IMR-90 (cell line): ENCODE data around the gene FNBP1. TPM values are rescaled to one million over a fixed set of nuclear protein-coding genes. Genes with fewer than 3 reads are reported as not detected.

ENCODE experiments used
- ATAC-seq: fragments of 200-7000 bp; cut with Tn5 transposase; 2 replicates; pipeline ENCODE4 v1.9.1; 2020; ENCODE audit warnings: low read depth, mild to moderate bottlenecking, moderate library complexity
- BruUV-seq: library from RNA; stranded (reverse); fragments of 400-500 nt; replicated peaks from 2 replicates; lab custom pipeline; 2021; lab: Mats Ljungman, UMichigan
- CTCF ChIA-PET: fragments of 300-600 bp; formaldehyde crosslinking; extraction: SDS; loops from one replicate; lab custom pipeline; 2021; ENCODE audit warnings: antibody characterized with exemption; lab: Yijun Ruan, JAX
- POLR2A ChIA-PET: fragments of 300-600 bp; sonication (Branson Sonifier 250); formaldehyde crosslinking; loops from one replicate; lab custom pipeline; 2022; ENCODE audit warnings: antibody characterized with exemption; ENCODE audit not compliant: unreplicated experiment; lab: Charles Lee
- DNase-seq: peaks from one replicate; pipeline ENCODE4 v3.0.0; 2013
- H2AFZ ChIP-seq: replicated peaks from 2 replicates; pipeline ENCODE3; 2013; ENCODE audit warnings: low read length, mild to moderate bottlenecking; ENCODE audit not compliant: poor library complexity
- H2AK5ac ChIP-seq: 2 replicates; pipeline ENCODE4 v1.6.1; 2013; ENCODE audit warnings: low read depth, low read length, inconsistent platforms
- H2AK9ac ChIP-seq: replicated peaks from 2 replicates; pipeline ENCODE3; 2013; ENCODE audit warnings: mild to moderate bottlenecking, low read depth, low read length, moderate library complexity; ENCODE audit not compliant: poor library complexity
- H2BK120ac ChIP-seq: 2 replicates; pipeline ENCODE4 v1.6.1; 2013; ENCODE audit warnings: low read depth, low read length, inconsistent platforms
- H2BK15ac ChIP-seq: 3 replicates; pipeline ENCODE4 v1.6.1; 2013; ENCODE audit warnings: low read depth, low read length, inconsistent platforms
- H2BK20ac ChIP-seq: 2 replicates; pipeline ENCODE4 v1.6.1; 2013; ENCODE audit warnings: low read depth, mild to moderate bottlenecking, inconsistent platforms, low read length, moderate library complexity
- H2BK5ac ChIP-seq: 2 replicates; pipeline ENCODE4 v1.6.1; 2013; ENCODE audit warnings: mild to moderate bottlenecking, low read depth, low read length, inconsistent platforms; ENCODE audit not compliant: poor library complexity, severe bottlenecking
- H3K14ac ChIP-seq: replicated peaks from 2 replicates; pipeline ENCODE4 v1.6.1; 2013; ENCODE audit warnings: low read depth, low read length, inconsistent platforms
- H3K18ac ChIP-seq: 2 replicates; pipeline ENCODE4 v1.6.1; 2013; ENCODE audit warnings: low read depth, low read length, control low read depth
- H3K23ac ChIP-seq: 2 replicates; pipeline ENCODE4 v1.6.1; 2013; ENCODE audit warnings: low read depth, low read length, inconsistent platforms
- H3K27ac ChIP-seq: 2 replicates; pipeline ENCODE4 v1.5.1; 2013; ENCODE audit warnings: mild to moderate bottlenecking, control low read depth, low read length; ENCODE audit not compliant: insufficient read depth
- H3K27me3 ChIP-seq: 2 replicates; pipeline ENCODE4 v1.6.1; 2013; ENCODE audit warnings: low read length; ENCODE audit not compliant: control insufficient read depth, insufficient read depth
- H3K36me3 ChIP-seq: 2 replicates; pipeline ENCODE4 v1.6.1; 2013; ENCODE audit warnings: low read length, mixed read lengths; ENCODE audit not compliant: control insufficient read depth, insufficient read depth
- H3K4ac ChIP-seq: 2 replicates; pipeline ENCODE4 v1.6.1; 2013; ENCODE audit warnings: low read depth, low read length, inconsistent platforms
- H3K4me1 ChIP-seq: 2 replicates; pipeline ENCODE4 v1.6.1; 2013; ENCODE audit warnings: low read length, mixed read lengths; ENCODE audit not compliant: control insufficient read depth, insufficient read depth
- H3K4me2 ChIP-seq: 2 replicates; pipeline ENCODE4 v1.6.1; 2013; ENCODE audit warnings: low read depth, mild to moderate bottlenecking, control low read depth, low read length, moderate library complexity
- H3K4me3 ChIP-seq: 2 replicates; pipeline ENCODE4 v1.5.1; 2013; ENCODE audit warnings: low read depth, mild to moderate bottlenecking, control low read depth, low read length, moderate library complexity; ENCODE audit not compliant: insufficient read depth
- H3K56ac ChIP-seq: 2 replicates; pipeline ENCODE4 v1.6.1; 2013; ENCODE audit warnings: low read length, inconsistent platforms; ENCODE audit not compliant: insufficient read depth; ENCODE audit errors: extremely low read depth
- H3K79me1 ChIP-seq, 2 experiments: 2 replicates each; pipeline ENCODE4 v1.6.1; 2013; ENCODE audit warnings: low read length in 2 of 2, inconsistent platforms in 1 of 2, low read depth in 1 of 2
- H3K9ac ChIP-seq: 2 replicates; pipeline ENCODE4 v1.6.1; 2013; ENCODE audit warnings: low read depth, low read length, control low read depth
- H3K9me1 ChIP-seq: 2 replicates; pipeline ENCODE4 v1.6.1; 2013; ENCODE audit warnings: low read length, inconsistent platforms; ENCODE audit not compliant: insufficient read depth
- H3K9me3 ChIP-seq: 2 replicates; pipeline ENCODE4 v1.6.1; 2013; ENCODE audit warnings: low read length; ENCODE audit not compliant: control insufficient read depth, insufficient read depth
- H4K20me1 ChIP-seq: 2 replicates; pipeline ENCODE4 v1.6.1; 2013; ENCODE audit warnings: low read length, inconsistent platforms; ENCODE audit not compliant: insufficient read depth
- H4K5ac ChIP-seq: 2 replicates; pipeline ENCODE4 v1.6.1; 2013; ENCODE audit warnings: mild to moderate bottlenecking, low read depth, low read length, control low read depth
- H4K8ac ChIP-seq, 2 experiments: 2 replicates each; pipeline ENCODE4 v1.6.1; 2013; ENCODE audit warnings: low read depth in 2 of 2, low read length in 2 of 2, control low read depth in 1 of 2, inconsistent platforms in 1 of 2
- H4K91ac ChIP-seq: 2 replicates; pipeline ENCODE4 v1.6.1; 2013; ENCODE audit warnings: low read depth, low read length, inconsistent platforms; ENCODE audit not compliant: insufficient read depth
- BHLHE40 ChIP-seq: fragments of 150-350 bp; IDR thresholded peaks from 2 replicates; pipeline ENCODE4 v1.6.1; 2016; ENCODE audit warnings: mild to moderate bottlenecking, low read depth, low read length
- CEBPB ChIP-seq: IDR thresholded peaks from 2 replicates; pipeline ENCODE4 v1.6.1; 2012; ENCODE audit warnings: low read depth, low read length, improper control_type of control experiment
- CHD1 ChIP-seq: IDR thresholded peaks from 2 replicates; pipeline ENCODE4 v1.6.1; 2012; ENCODE audit warnings: low read depth, low read length, improper control_type of control experiment
- ELK1 ChIP-seq: fragments of 150-350 bp; IDR thresholded peaks from 2 replicates; pipeline ENCODE4 v1.6.1; 2016; ENCODE audit warnings: low read depth, mild to moderate bottlenecking, low read length, moderate library complexity, borderline replicate concordance
- FOS ChIP-seq: fragments of 150-350 bp; IDR thresholded peaks from 2 replicates; pipeline ENCODE4 v1.6.1; 2016; ENCODE audit warnings: low read depth, low read length
- MAFK ChIP-seq: IDR thresholded peaks from 2 replicates; pipeline ENCODE4 v1.6.1; 2012; ENCODE audit warnings: low read depth, low read length, improper control_type of control experiment
- MAZ ChIP-seq: IDR thresholded peaks from 2 replicates; pipeline ENCODE4 v1.6.1; 2012; ENCODE audit warnings: low read depth, mild to moderate bottlenecking, low read length, improper control_type of control experiment, moderate library complexity, borderline replicate concordance
- MXI1 ChIP-seq: IDR thresholded peaks from 2 replicates; pipeline ENCODE4 v1.6.1; 2012; ENCODE audit warnings: low read depth, mild to moderate bottlenecking, low read length, moderate library complexity, borderline replicate concordance
- NFE2L2 ChIP-seq: fragments of 150-350 bp; IDR thresholded peaks from 2 replicates; pipeline ENCODE4 v1.6.1; 2016; ENCODE audit warnings: low read depth, mild to moderate bottlenecking, low read length
- POLR2A ChIP-seq: IDR thresholded peaks from 2 replicates; pipeline ENCODE4 v1.6.1; 2012; ENCODE audit warnings: mild to moderate bottlenecking, low read depth, low read length
- RAD21 ChIP-seq: IDR thresholded peaks from 2 replicates; pipeline ENCODE4 v1.6.1; 2012; ENCODE audit warnings: low read length, improper control_type of control experiment
- RCOR1 ChIP-seq: IDR thresholded peaks from 2 replicates; pipeline ENCODE4 v1.6.1; 2012; ENCODE audit warnings: mild to moderate bottlenecking, low read length, improper control_type of control experiment; ENCODE audit not compliant: insufficient replicate concordance
- RFX5 ChIP-seq: IDR thresholded peaks from 2 replicates; pipeline ENCODE4 v1.8.0; 2012; ENCODE audit warnings: low read depth, mild to moderate bottlenecking, low read length, moderate library complexity
- SMC3 ChIP-seq: fragments of 150-350 bp; IDR thresholded peaks from 2 replicates; pipeline ENCODE4 v1.6.1; 2016; ENCODE audit warnings: low read depth, mild to moderate bottlenecking, antibody characterized with exemption, low read length, moderate library complexity
- WGBS, 2 experiments: methylation state at CpG; one replicate each; pipeline versions ENCODE4 v1.1.5 to v1.1.7; 2013; ENCODE audit warnings: missing lambda C conversion rate in 2 of 2; ENCODE audit not compliant: insufficient read length in 1 of 2; ENCODE audit errors: extremely low coverage in 2 of 2; 5-methylcytosine and 5-hydroxymethylcytosine counted together
- dilution Hi-C: fragments of 300-500 bp; cut with HindIII; formaldehyde crosslinking; loops from one replicate; pipeline ENCODE4 v1.14.3; 2018; ENCODE audit warnings: low sequenced_read_pairs; ENCODE audit not compliant: unreplicated experiment
- in situ Hi-C: fragments of 300-500 bp; cut with MboI; formaldehyde crosslinking; loops from 3 replicates; pipeline ENCODE4 v1.14.3; 2019; ENCODE audit warnings: low sequenced_read_pairs, inconsistent platforms, mixed read lengths
- intact Hi-C: fragments of 100-400 bp; cut with micrococcal nuclease; formaldehyde crosslinking; loops from 2 replicates; pipeline ENCODE4 v1.10.0; 2022
- polyA plus RNA-seq, 3 experiments: library from polyadenylated mRNA; depleted of rRNA; stranded (reverse); fragments of >200 nt; gene quantifications; 2 replicates each; pipeline ENCODE4 v1.2.3, GENCODE V29; 2012; ENCODE audit warnings: low replicate concordance in 1 of 3
- total RNA-seq: library from RNA; depleted of rRNA; stranded (reverse); fragments of >200 nt; gene quantifications from 2 replicates; pipeline ENCODE4 v1.2.3, GENCODE V29; 2012
- TF ChIP-seq, protein P1 (sequence below): conservative IDR thresholded peaks from 2 replicates; pipeline ENCODE4 v1.5.1; 2012; ENCODE audit warnings: mild to moderate bottlenecking, low read depth, low read length, improper control_type of control experiment
- TF ChIP-seq, protein P2 (sequence below): fragments of 150-350 bp; IDR thresholded peaks from 2 replicates; pipeline ENCODE4 v1.6.1; 2017; ENCODE audit warnings: mild to moderate bottlenecking, antibody characterized with exemption, low read length, low read depth

The FNBP1 gene
- total and polyA plus RNA-seq, 2 of the 4 experiments (the other 2 are of a cell fraction) = 10.3 to 15.4 TPM

GRCh38 chr9:130089141-130089540 lies 46.2 kb upstream of the FNBP1 start:
- peaks cover 7% of the 10 kb centered on the region; the same call in 1 of the 2 replicates for H3K9me1 ChIP-seq
- in situ Hi-C loops (no loop called here), dilution Hi-C loops (no loop called here), intact Hi-C loops (no loop called here)
- H4K8ac ChIP-seq = no peak overlapping the region
- no peak overlapping the region for H3K56ac ChIP-seq
- peaks cover 49% of the 10 kb centered on the region for H3K36me3 ChIP-seq
- no peak for DNase-seq
- H3K4me2 ChIP-seq = no peak overlapping the region
- no peaks in the 10 kb centered on the region for H3K4me1 ChIP-seq
- H3K18ac ChIP-seq = no peak overlapping the region
- ChIA-PET CTCF (interaction anchor here (0.5 kb wide), 1 partner anchor 30 kb away, joined by 3 read pairs; no protein-coding TSS in a partner anchor), POLR2A (no interaction called here)
- WGBS, 2 experiments = 100% methylated on average over 7 of the region's 12 CpGs; no CpG with 5 or more reads in 1 of the 2 experiments
- H2BK120ac ChIP-seq = no peak overlapping the region
- no peak overlapping the region for H2BK15ac ChIP-seq
- no peak overlapping the region for H3K14ac ChIP-seq
- H3K79me1 ChIP-seq = peaks cover 0 to 21% of the 10 kb centered on the region in 2 experiments; a peak in 2 of 4 replicates
- H3K27me3 ChIP-seq = no peaks in the 10 kb centered on the region
- H4K5ac ChIP-seq = no peak overlapping the region
- BruUV-seq = no TSS peak
- no peak overlapping the region for H2AK9ac ChIP-seq
- no peaks in the 10 kb centered on the region for H4K20me1 ChIP-seq
- no peak overlapping the region for H2BK20ac ChIP-seq
- H3K4me3 ChIP-seq = no peak overlapping the region
- no peak for TF ChIP-seq CHD1
- TF ChIP-seq RAD21 = no peak
- TF ChIP-seq RCOR1 = no peak
- TF ChIP-seq, protein P1, sequence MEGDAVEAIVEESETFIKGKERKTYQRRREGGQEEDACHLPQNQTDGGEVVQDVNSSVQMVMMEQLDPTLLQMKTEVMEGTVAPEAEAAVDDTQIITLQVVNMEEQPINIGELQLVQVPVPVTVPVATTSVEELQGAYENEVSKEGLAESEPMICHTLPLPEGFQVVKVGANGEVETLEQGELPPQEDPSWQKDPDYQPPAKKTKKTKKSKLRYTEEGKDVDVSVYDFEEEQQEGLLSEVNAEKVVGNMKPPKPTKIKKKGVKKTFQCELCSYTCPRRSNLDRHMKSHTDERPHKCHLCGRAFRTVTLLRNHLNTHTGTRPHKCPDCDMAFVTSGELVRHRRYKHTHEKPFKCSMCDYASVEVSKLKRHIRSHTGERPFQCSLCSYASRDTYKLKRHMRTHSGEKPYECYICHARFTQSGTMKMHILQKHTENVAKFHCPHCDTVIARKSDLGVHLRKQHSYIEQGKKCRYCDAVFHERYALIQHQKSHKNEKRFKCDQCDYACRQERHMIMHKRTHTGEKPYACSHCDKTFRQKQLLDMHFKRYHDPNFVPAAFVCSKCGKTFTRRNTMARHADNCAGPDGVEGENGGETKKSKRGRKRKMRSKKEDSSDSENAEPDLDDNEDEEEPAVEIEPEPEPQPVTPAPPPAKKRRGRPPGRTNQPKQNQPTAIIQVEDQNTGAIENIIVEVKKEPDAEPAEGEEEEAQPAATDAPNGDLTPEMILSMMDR = no peak
- TF ChIP-seq, protein P2, sequence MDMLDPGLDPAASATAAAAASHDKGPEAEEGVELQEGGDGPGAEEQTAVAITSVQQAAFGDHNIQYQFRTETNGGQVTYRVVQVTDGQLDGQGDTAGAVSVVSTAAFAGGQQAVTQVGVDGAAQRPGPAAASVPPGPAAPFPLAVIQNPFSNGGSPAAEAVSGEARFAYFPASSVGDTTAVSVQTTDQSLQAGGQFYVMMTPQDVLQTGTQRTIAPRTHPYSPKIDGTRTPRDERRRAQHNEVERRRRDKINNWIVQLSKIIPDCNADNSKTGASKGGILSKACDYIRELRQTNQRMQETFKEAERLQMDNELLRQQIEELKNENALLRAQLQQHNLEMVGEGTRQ = no peak
- no peak for TF ChIP-seq POLR2A
- no peak for TF ChIP-seq RFX5
- no peak for TF ChIP-seq MAZ
- no peak for TF ChIP-seq MAFK
- no peak for TF ChIP-seq SMC3
- no peak for TF ChIP-seq MXI1
- no peak for TF ChIP-seq FOS
- TF ChIP-seq BHLHE40 = no peak
- TF ChIP-seq NFE2L2 = no peak
- no peak for TF ChIP-seq ELK1
- no peak for TF ChIP-seq CEBPB
- no peak overlapping the region for H3K27ac ChIP-seq
- H4K91ac ChIP-seq = no peak overlapping the region
- H2AK5ac ChIP-seq = no peak overlapping the region
- H3K9ac ChIP-seq = no peak overlapping the region
- H2AFZ ChIP-seq = no peak overlapping the region
- no peak for ATAC-seq
- H3K23ac ChIP-seq = no peak overlapping the region
- no peaks in the 10 kb centered on the region for H3K9me3 ChIP-seq
- H3K4ac ChIP-seq = no peak overlapping the region
- no peak overlapping the region for H2BK5ac ChIP-seq
